Measurements from ENCODE around the gene TENT4B.
"Not testable (repeated sequence)": the region's sequence is repeated elsewhere in the genome, so short reads cannot be mapped to it uniquely, and the experiment has no call there.

TENT4B gene

DNA sequence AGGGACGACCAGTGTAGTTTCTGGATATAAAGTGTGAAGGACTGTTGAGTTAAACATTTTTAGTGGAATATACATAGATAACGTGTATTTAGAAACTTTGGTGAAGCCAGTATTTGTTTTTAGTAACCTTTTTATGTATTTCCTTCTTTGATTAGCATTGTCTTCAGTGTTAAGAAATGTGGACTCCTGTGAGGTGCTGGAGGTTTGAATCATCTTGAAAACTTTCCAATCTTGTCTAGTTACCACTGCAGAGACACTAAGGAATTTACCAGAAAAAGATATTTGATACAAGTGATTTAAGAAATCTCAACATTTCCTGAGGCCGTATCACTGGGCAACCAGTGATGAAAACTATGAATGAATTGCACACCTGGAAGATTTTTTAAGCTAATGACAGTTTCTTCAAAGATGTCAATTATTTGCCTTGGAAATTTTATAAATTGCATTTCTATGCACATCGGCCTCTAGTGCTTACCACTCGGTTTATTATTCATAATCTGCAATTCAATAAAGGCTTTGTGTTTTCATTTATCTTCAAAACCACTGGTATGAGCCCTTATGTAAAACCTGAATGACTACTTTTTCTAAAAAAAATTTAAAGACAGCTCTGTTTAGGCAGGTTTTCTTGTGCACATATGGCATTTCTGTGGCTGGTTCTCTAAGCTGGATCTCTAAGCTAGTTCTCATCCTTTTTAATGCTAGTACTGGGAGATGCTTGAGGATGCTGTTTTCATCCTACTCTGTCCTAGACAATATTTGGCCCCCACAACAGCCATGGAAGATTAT lies 81.9 kb downstream of the TENT4B start:
- no peak for DNase-seq (ENCODE audit: low read depth)

GRCh38 chr16:50235581-50235980 lies 82.5 kb downstream of the TENT4B start:
- DNase-seq (ENCODE audit: low read depth) = no peak

DNA sequence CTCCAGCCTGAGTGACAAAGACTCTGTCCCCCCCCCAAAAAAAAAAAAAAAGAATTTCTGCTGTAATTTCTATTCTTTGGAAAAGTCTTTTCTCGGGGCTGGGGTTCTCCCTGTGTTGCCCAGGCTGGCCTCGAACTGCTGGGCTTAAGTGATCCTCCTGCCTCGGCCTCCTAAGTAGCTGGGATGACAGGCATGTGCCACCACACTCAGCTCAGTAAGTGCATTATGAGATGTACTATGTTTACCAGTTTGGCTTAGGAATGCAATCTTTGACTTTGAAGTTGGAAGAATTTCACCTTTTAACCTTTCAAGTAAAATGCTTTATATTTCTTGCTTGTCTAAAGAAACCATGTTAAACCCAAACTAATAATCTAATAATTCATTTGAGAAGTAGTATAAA lies 85.2 kb downstream of the TENT4B start:
- no peak for DNase-seq (ENCODE audit: low read depth)

- DNase-seq (ENCODE audit: low read depth) = no peak
Observed at GRCh38 chr16:50238868-50239301, 85.8 kb downstream of the TENT4B start.

- DNase-seq (ENCODE audit: low read depth) = not testable (repeated sequence)
Observed at GRCh38 chr16:50243024-50243423, 89.9 kb downstream of the TENT4B start.

GRCh38 chr16:50244140-50244503 lies 91.0 kb downstream of the TENT4B start:
- DNase-seq (ENCODE audit: low read depth) = no peak

DNA sequence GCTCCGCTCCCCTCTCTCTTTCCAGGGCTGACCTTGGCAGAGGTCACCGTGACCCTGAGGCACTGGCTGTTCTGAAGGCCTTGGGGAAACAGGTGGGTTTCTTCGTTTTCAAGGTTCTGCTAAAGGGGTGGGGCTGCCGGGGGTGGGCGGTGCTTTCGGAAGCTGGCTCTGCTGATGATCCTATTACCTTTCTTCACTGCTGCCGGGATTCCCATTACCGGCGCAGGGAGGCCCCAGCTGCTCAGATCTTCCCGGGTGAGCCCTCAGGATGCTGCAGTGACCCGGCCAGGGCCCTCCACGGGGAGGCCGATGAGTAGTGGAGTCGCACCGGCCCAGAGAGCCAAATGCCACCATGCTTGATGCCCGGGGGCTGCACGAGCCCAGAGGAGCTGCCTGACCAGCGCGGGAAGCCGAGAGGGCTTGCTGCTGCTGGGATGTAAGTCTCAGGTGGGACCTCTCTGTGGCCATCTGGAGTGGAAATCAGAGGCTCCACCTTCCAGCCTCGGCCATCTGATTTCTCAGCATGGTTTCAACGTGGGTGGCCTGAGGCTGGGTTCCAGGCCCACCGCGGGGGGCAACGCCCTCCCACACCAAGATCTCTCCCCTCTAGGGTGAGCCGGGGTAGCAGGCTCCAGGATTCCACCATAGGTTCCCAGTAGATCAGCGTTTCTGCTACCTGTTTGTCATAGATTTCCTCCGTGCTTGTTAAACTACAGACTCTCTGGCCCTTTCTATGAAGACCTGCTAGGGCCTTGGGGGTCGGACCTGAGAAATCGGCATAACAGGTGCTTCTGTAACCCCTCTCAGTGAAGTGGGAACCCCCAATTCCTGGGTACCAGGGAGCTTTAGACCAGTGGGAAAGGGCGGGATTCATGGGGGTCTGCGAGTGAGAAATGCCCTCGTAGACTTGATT lies 91.7 kb downstream of the TENT4B start:
- no peak for DNase-seq (ENCODE audit: low read depth)

- peak; percentile 61 for DNase-seq (ENCODE audit: low read depth)
Observed at GRCh38 chr16:50245417-50246298, 92.6 kb downstream of the TENT4B start.

GRCh38 chr16:50246299-50247122 lies 93.4 kb downstream of the TENT4B start:
- no peak for DNase-seq (ENCODE audit: low read depth)

- no peak for DNase-seq (ENCODE audit: low read depth)
Observed at GRCh38 chr16:50247123-50247905, 94.2 kb downstream of the TENT4B start.

DNA sequence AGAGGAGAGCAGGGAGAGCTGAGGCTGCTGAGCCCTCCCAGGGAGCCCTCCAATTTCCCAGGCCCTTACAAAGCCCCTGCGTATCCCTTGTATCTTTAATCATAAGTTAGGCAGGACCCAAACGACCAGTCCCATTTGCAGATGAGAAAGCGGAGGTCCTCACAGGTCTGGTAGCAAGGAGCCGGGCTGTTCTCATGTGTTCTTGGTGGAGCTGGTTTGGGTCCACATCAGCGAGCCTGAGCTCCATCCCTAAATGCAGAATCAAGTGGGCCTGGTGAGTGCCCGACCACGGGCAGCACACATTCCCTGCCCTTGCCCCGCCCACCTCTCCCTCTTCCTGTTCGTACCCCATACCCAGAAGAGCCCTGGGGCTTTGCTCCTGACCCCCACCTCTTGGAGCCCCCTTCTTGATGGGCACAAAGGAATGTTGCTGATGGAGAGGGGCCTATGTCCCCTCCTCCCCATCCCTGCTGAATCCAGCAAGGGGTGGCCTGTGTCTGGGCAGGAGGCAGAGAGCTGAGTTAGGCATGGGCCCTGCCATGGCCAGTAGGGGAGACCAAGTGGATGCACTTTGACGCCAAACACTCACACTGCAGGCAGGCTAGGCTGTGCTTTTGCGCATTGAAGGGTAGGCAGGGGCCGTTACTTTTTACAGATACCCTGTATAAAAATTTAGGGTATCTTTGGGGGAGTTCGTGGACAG lies 95.0 kb downstream of the TENT4B start:
- DNase-seq (ENCODE audit: low read depth) = no peak

GRCh38 chr16:50248845-50249244 lies 95.7 kb downstream of the TENT4B start:
- no peak for DNase-seq (ENCODE audit: low read depth)

GRCh38 chr16:50251375-50252081 lies 98.4 kb downstream of the TENT4B start:
- DNase-seq (ENCODE audit: low read depth) = no peak

- DNase-seq (ENCODE audit: low read depth) = no peak
Observed at GRCh38 chr16:50252082-50252611, 99.0 kb downstream of the TENT4B start.

GRCh38 chr16:50252874-50253513 lies 99.9 kb downstream of the TENT4B start:
- no peak for DNase-seq (ENCODE audit: low read depth)

DNA sequence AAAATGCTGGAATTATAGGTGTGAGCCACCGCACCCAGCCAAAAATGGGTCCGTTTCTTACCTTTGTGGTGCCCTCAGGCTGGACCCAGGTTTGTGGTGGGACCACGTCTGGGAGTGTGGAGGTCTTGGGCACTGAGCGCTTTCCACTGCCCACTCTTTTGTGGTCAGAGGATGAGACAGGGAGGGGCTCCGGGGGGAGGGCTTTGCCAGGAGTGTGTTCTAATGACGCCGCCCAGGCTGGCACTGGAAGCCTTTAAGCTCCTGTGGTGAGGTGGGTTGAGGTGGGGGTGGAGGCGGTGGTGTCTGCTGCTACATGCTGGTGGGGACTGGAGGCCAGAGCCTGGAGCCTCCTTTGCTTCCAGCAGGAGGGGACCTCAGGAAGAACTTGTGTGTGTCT lies 100.4 kb downstream of the TENT4B start:
- DNase-seq (ENCODE audit: low read depth) = no peak

GRCh38 chr16:50254072-50254471 lies 101.0 kb downstream of the TENT4B start:
- DNase-seq (ENCODE audit: low read depth) = no peak

- DNase-seq (ENCODE audit: low read depth) = no peak
Observed at GRCh38 chr16:50255538-50255937, 102.4 kb downstream of the TENT4B start.

Measured in stimulated activated CD8-positive, alpha-beta memory T cell treated with anti-CD3 and anti-CD28 coated beads, Interleukin-4, amount 100 ng/mL, for 24 hours (primary cell).